K562 (cell line): Measurements from ENCODE around the gene FGFRL1. TPM values are rescaled to one million over a fixed set of nuclear protein-coding genes. Genes with fewer than 3 reads are reported as not detected.

Experiments
- ATAC-seq: fragments of 200-7000 bp; cut with Tn5 transposase; 3 replicates; pipeline ENCODE4 v1.9.1; 2020; ENCODE audit warnings: moderate library complexity
- BruUV-seq: library from RNA; stranded (reverse); fragments of 400-500 nt; replicated peaks from 2 replicates; lab custom pipeline; 2021; lab: Mats Ljungman, UMichigan
- CTCF ChIA-PET: fragments of 300-600 bp; formaldehyde crosslinking; extraction: SDS; loops from one replicate; lab custom pipeline; 2021; ENCODE audit warnings: low intra/inter-chr PET ratio; lab: Yijun Ruan, JAX
- POLR2A ChIA-PET: fragments of 300-600, 350-650 bp; sonication (Branson Sonifier 250); formaldehyde crosslinking; extraction: SDS; loops from one replicate; lab custom pipeline; 2021; ENCODE audit warnings: antibody characterized with exemption, inconsistent platforms; lab: Yijun Ruan, JAX
- DNase-seq, 4 experiments: peaks; one replicate each; pipeline versions ENCODE4 v3.0.0 to v3.0.0-alpha.2; 2011 to 2018; ENCODE audit warnings: low spot score in 3 of 4, mixed read lengths in 3 of 4; ENCODE audit errors: extremely low read depth in 1 of 4
- FAIRE-seq: peaks from 2 replicates; lab custom pipeline; 2011; peaks lifted over from hg19 to GRCh38; lab: Jason Lieb, UNC
- H2AFZ ChIP-seq: 2 replicates; pipeline ENCODE4 v1.6.0; 2011; ENCODE audit warnings: low read depth, low read length, control low read depth, inconsistent platforms
- H3K27ac ChIP-seq: fragments of 200-600 bp; 3 replicates; pipeline ENCODE4 v1.8.0; 2011; ENCODE audit warnings: low read depth, mild to moderate bottlenecking, control low read depth, inconsistent platforms, low read length, moderate library complexity, mixed read lengths; ENCODE audit errors: extremely low read depth
- H3K27me3 ChIP-seq, 2 experiments: fragments of 300-600 bp in 1 of 2; 2 replicates in 1 of 2; 3 replicates in 1 of 2; pipeline versions ENCODE4 v1.6.0 to v1.8.0; 2011; ENCODE audit warnings: inconsistent platforms in 2 of 2, low read length in 2 of 2, mild to moderate bottlenecking in 1 of 2, mixed read lengths in 1 of 2, moderate library complexity in 1 of 2; ENCODE audit not compliant: control insufficient read depth in 2 of 2, insufficient read depth in 2 of 2
- H3K36me3 ChIP-seq: fragments of 300-600 bp; 3 replicates; pipeline ENCODE4 v1.8.0; 2011; ENCODE audit warnings: mild to moderate bottlenecking, low read length, inconsistent platforms; ENCODE audit not compliant: control insufficient read depth, insufficient read depth
- H3K4me1 ChIP-seq, 2 experiments: fragments of 200-600 bp in 1 of 2; replicated peaks in 1 of 2; 2 replicates in 1 of 2; 3 replicates in 1 of 2; pipeline versions ENCODE4 v1.5.1 to v1.8.0; 2011; ENCODE audit warnings: inconsistent platforms in 2 of 2, low read length in 2 of 2, mild to moderate bottlenecking in 1 of 2, mixed read lengths in 1 of 2, moderate library complexity in 1 of 2; ENCODE audit not compliant: control insufficient read depth in 2 of 2, insufficient read depth in 2 of 2
- H3K4me2 ChIP-seq: 2 replicates; pipeline ENCODE4 v1.6.1; 2011; ENCODE audit warnings: low read length, control low read depth, inconsistent platforms, mixed read lengths; ENCODE audit not compliant: insufficient read depth
- H3K4me3 ChIP-seq: fragments of 200-600 bp; sonication (generic), shearing (Covaris generic); 2 replicates; pipeline ENCODE4 v1.5.1; 2016; ENCODE audit warnings: control low read depth, inconsistent platforms
- H3K79me2 ChIP-seq: fragments of 200-600 bp; 3 replicates; pipeline ENCODE4 v1.8.0; 2011; ENCODE audit warnings: low read length, inconsistent platforms; ENCODE audit not compliant: control insufficient read depth, insufficient read depth
- H3K9ac ChIP-seq, 2 experiments: 2 replicates each; pipeline versions ENCODE4 v1.6.0 to v1.6.1; 2011; ENCODE audit warnings: low read depth in 2 of 2, low read length in 2 of 2, control low read depth in 1 of 2, inconsistent platforms in 1 of 2, mild to moderate bottlenecking in 1 of 2, mixed read lengths in 1 of 2; ENCODE audit not compliant: insufficient read depth in 1 of 2
- H3K9me1 ChIP-seq: one replicate; pipeline ENCODE4 v1.6.0; 2011; ENCODE audit warnings: inconsistent platforms, mild to moderate bottlenecking, low read length, moderate library complexity; ENCODE audit not compliant: control insufficient read depth, insufficient read depth
- H3K9me3 ChIP-seq: replicated peaks from 2 replicates; pipeline ENCODE4 v1.5.1; 2011; ENCODE audit warnings: low read depth, low read length, inconsistent platforms; ENCODE audit not compliant: control insufficient read depth, insufficient read depth
- H4K20me1 ChIP-seq: replicated peaks from 2 replicates; pipeline ENCODE4 v1.6.1; 2011; ENCODE audit warnings: low read length, inconsistent platforms, mixed read lengths; ENCODE audit not compliant: control insufficient read depth, insufficient read depth
- ARID3A ChIP-seq: IDR thresholded peaks from 2 replicates; pipeline ENCODE4 v1.6.1; 2012; ENCODE audit warnings: low read depth, low read length, improper control_type of control experiment, borderline replicate concordance
- POLR2G ChIP-seq: fragments of 200-400 bp; formaldehyde crosslinking; IDR thresholded peaks from 2 replicates; pipeline ENCODE4 v1.6.1; 2017; ENCODE audit warnings: low read depth, mild to moderate bottlenecking, antibody characterized with exemption, low read length, moderate library complexity
- RBFOX2 ChIP-seq: fragments of 200-400 bp; formaldehyde crosslinking; IDR thresholded peaks from 2 replicates; pipeline ENCODE4 v1.6.1; 2017; ENCODE audit warnings: low read depth, mild to moderate bottlenecking, low read length, moderate library complexity
- WGBS: fragments of 100-300 bp; shearing (Covaris generic); methylation state at CpG from one replicate; pipeline ENCODE4 v1.1.6; 2016; ENCODE audit warnings: low coverage, mixed read lengths; ENCODE audit not compliant: insufficient coverage; ENCODE audit errors: missing lambda C conversion rate; 5-methylcytosine and 5-hydroxymethylcytosine counted together
- in situ Hi-C: fragments of 300-500 bp; cut with MboI; formaldehyde crosslinking; loops from 4 replicates; pipeline ENCODE4 v1.15.0; 2018; ENCODE audit warnings: inconsistent platforms, mixed read lengths
- intact Hi-C: fragments of 100-400 bp; cut with micrococcal nuclease; formaldehyde crosslinking; loops from 2 replicates; pipeline ENCODE4 v1.14.2; 2022
- polyA plus RNA-seq, 8 experiments: library from polyadenylated mRNA; depleted of rRNA in 4 of 8; stranded (reverse) in 5 of 8; unstranded in 3 of 8; fragments of >200 nt; fragmentation: Nextera tagmentation in 2 of 8; fragmentation: Illumina TruSeq in 1 of 8; extraction: Ambion mirVana in 2 of 8; extraction: Trizol in 1 of 8; gene quantifications; 2 replicates each; pipeline versions ENCODE4 v1.2.1 to v1.2.3, GENCODE V29; 2011 to 2014; ENCODE audit warnings: inconsistent platforms in 1 of 8, missing spikeins in 1 of 8
- total RNA-seq, 7 experiments: library from RNA; depleted of rRNA in 6 of 7; stranded (reverse); fragments of >200 nt in 6 of 7; fragmentation: Illumina TruSeq in 2 of 7; extraction: Trizol in 2 of 7; gene quantifications; 2 replicates each; pipeline versions ENCODE4 v1.2.1 to v1.2.3, GENCODE V29; 2011 to 2021; ENCODE audit warnings: low replicate concordance in 1 of 7
- TF ChIP-seq, protein P1 (sequence below): fragments of 450-650 bp; IDR thresholded peaks from 2 replicates; pipeline ENCODE4 v1.6.1; 2017; ENCODE audit warnings: antibody characterized with exemption, mild to moderate bottlenecking

The FGFRL1 gene
- total and polyA plus RNA-seq, 9 of the 15 experiments (the other 6 are each of a cell fraction or from before 2014, with no cell fraction given): 0.34 to 49.9 (median 14.6) TPM

GRCh38 chr4:1021386-1022050 is 10.1 kb downstream of the FGFRL1 start:
- Histone ChIP-seq H2AFZ (no peak overlapping the region), H4K20me1 (peaks cover 7% of the 10 kb centered on the region; the same call in 1 of the 2 replicates), H3K4me2 (no peak overlapping the region), H3K9ac (no peak overlapping the region; a peak in 1 of 4 replicates), H3K36me3 (peaks cover 29% of the 10 kb centered on the region; the same call in 2 of the 3 replicates), H3K4me3 (no peak overlapping the region), H3K9me3 (no peaks in the 10 kb centered on the region; the same call in 1 of the 2 replicates), H3K9me1 (peaks cover 4% of the 10 kb centered on the region), H3K27me3 (no peaks in the 10 kb centered on the region), H3K27ac (no peak overlapping the region), H3K79me2 (no peaks in the 10 kb centered on the region; the same call in 2 of the 3 replicates), H3K4me1 (peaks cover 0 to 63% of the 10 kb centered on the region in 2 experiments; a peak in 3 of 5 replicates)
- POLR2A ChIA-PET: no interaction called here
- ATAC-seq (no peak), DNase-seq (peak in 1 of 4 experiments; percentile 11), FAIRE-seq (no peak)
- 87% methylated on average over 17 of the region's 19 CpGs for WGBS
- TF ChIP-seq, protein P1, sequence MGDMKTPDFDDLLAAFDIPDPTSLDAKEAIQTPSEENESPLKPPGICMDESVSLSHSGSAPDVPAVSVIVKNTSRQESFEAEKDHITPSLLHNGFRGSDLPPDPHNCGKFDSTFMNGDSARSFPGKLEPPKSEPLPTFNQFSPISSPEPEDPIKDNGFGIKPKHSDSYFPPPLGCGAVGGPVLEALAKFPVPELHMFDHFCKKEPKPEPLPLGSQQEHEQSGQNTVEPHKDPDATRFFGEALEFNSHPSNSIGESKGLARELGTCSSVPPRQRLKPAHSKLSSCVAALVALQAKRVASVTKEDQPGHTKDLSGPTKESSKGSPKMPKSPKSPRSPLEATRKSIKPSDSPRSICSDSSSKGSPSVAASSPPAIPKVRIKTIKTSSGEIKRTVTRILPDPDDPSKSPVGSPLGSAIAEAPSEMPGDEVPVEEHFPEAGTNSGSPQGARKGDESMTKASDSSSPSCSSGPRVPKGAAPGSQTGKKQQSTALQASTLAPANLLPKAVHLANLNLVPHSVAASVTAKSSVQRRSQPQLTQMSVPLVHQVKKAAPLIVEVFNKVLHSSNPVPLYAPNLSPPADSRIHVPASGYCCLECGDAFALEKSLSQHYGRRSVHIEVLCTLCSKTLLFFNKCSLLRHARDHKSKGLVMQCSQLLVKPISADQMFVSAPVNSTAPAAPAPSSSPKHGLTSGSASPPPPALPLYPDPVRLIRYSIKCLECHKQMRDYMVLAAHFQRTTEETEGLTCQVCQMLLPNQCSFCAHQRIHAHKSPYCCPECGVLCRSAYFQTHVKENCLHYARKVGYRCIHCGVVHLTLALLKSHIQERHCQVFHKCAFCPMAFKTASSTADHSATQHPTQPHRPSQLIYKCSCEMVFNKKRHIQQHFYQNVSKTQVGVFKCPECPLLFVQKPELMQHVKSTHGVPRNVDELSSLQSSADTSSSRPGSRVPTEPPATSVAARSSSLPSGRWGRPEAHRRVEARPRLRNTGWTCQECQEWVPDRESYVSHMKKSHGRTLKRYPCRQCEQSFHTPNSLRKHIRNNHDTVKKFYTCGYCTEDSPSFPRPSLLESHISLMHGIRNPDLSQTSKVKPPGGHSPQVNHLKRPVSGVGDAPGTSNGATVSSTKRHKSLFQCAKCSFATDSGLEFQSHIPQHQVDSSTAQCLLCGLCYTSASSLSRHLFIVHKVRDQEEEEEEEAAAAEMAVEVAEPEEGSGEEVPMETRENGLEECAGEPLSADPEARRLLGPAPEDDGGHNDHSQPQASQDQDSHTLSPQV: no peak
- TF ChIP-seq ARID3A (no peak), RBFOX2 (peak; percentile 21; the same call in 1 of the 2 replicates), POLR2G (peak; percentile 13; the same call in 1 of the 2 replicates)
- in situ Hi-C loops (no loop called here), intact Hi-C loops (no loop called here)
- no TSS peak for BruUV-seq
- CTCF ChIA-PET: no interaction called here
